NCI-H345 treated with DMSO at 0.1 percent for 48 hours (cell line): ENCODE data around the gene GLP1R.

Experiments
- DNase-seq: peaks from one replicate; lab custom pipeline; 2025; ENCODE audit not compliant: unreplicated experiment; lab: John Stamatoyannopoulos, UW

Gene GLP1R

GRCh38 chr6:39061588-39061987 is 13.0 kb downstream of the GLP1R start:
- DNase-seq: no peak

- no peak for DNase-seq
These were observed 13.6 kb downstream of the GLP1R start for GRCh38 chr6:39062014-39062740.

DNA sequence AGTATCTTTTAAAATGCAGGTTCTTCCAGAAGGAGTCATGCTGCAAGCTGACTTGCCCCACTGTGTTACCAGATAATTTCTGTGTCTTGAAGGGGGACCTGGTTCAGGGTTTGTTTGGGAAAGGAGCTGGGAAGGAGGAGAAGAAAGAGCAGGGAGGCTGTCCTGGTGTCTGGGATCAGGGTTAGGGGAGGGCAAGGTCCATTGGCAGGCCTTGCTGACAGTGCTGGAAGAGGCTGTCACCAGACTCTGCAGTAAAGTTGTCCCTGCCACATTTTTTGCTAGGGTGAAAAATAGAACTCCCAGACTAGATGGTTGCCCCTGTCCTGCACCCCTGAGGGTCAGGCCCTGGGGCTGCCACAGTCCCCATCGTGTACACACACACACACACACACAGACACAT is 14.9 kb downstream of the GLP1R start:
- DNase-seq: no peak

GRCh38 chr6:39065561-39065960 is 17.0 kb downstream of the GLP1R start:
- DNase-seq: no peak

DNA sequence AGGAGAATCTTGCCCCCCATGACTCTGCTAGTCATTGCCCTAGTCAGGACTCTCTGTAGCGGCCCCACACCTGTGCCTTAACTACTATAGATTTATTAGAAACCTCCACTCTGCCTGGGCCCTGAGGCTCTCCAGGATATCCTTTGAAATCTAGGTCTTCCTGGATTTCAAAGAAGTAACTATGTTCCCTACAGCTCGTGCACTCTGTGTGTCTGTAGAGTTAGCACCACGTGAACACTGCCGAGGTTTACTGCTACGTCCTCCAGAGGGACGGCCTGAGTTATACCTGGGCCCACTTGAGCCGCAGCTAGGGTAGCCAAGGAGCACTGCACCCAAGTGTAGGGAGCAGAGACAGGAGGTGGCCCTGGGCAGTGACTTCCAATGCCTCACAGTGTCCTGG is 19.8 kb downstream of the GLP1R start:
- DNase-seq: no peak

GRCh38 chr6:39072830-39073229 is 24.2 kb downstream of the GLP1R start:
- no peak for DNase-seq

GRCh38 chr6:39073471-39074355 is 25.1 kb downstream of the GLP1R start:
- no peak for DNase-seq

- no peak for DNase-seq
These were observed 25.9 kb downstream of the GLP1R start for GRCh38 chr6:39074486-39074885.

- DNase-seq: no peak
These were observed 26.6 kb downstream of the GLP1R start for GRCh38 chr6:39075010-39075686.

GRCh38 chr6:39075807-39076622 is 27.4 kb downstream of the GLP1R start:
- DNase-seq: no peak

DNA sequence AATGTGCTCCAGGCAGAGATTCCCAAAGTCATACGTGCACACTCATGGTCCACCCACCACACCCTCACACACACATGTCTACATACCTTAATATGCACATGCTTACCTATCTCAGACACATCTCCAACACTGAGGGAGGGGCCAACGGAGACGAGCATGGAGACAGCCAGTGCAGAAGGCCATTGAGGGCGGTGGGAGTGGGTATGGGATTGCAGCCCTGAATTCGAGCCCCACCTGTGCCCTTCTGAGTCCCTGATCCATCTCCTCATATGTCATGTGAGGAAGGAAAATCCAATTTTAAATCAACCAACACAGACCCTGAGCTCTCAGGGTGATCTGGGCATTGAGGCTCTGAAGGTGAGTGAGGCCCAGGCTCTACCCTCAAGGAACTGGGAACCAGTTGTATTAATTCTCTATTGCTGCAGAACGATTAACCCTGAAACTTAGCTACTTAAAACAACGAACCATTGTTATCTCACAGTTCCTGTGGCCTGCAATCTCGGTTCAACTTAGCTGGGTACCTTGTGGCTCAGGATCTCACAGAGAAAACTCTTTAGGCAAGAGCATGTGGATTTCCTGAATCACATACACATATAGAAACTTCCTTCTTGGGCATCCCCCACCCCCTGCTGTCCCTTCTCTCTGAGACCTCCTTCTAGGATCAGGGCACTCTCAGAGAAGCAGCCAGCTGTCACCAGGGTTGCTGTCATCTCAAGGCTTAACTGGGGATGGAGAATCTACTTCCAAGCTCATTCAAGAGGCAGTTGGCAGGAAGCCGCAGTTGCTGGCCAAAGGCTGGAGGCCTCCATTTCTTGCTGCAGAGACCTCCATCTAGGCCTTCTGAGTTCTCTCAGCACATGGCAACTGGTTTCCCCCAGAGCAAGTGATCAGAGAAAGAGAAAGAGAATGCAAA is 28.3 kb downstream of the GLP1R start:
- no peak for DNase-seq

GRCh38 chr6:39077882-39078594 is 29.5 kb downstream of the GLP1R start:
- DNase-seq: no peak

DNA sequence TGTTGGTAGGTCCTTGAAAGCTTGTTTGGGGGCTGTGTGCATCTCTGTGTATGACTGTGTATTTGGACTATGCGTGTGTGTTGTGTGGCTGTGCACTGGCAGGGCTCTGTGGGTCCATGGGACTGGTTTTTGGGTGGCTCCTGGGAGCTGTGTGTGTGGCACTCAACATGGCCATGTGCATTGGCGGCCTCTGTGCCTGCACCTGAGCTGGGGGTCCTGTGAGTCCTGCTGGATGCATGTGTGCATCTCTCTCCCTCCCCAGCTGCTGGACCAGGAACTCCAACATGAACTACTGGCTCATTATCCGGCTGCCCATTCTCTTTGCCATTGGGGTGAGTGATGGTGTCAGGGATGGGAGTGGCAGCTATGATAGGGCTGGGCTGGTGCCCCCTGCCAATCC is 30.1 kb downstream of the GLP1R start:
- DNase-seq: no peak

- no peak for DNase-seq
These were observed 30.9 kb downstream of the GLP1R start for GRCh38 chr6:39079197-39080125.

DNA sequence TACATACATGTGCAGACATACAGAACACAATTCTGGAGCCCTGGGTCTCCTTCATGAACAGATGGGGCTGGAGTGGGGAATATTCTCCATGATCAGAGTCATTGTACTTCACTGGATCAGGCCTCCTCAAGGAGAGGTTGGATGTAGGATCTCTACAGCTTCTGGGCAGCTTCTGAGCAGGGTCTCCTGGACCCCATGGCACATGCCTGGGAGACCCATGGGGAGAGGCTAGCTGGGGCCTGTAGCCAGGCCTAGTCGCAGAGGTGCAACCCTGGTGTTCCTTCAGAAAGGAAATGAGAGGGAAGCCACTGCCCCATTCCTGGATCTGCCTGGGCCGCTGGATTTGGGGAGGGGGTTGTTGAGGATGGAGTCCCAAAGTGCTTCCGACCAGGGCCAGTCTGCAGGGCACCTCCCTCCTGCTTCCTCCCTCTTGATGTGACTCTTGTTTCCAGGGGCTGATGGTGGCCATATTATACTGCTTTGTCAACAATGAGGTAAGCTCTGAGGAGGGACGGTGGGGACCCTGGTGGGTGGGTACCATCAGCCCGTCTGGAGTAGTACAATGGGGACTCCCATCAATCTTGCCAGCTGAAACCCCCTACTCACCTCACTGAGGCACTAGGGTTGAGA is 31.8 kb downstream of the GLP1R start:
- no peak for DNase-seq

DNA sequence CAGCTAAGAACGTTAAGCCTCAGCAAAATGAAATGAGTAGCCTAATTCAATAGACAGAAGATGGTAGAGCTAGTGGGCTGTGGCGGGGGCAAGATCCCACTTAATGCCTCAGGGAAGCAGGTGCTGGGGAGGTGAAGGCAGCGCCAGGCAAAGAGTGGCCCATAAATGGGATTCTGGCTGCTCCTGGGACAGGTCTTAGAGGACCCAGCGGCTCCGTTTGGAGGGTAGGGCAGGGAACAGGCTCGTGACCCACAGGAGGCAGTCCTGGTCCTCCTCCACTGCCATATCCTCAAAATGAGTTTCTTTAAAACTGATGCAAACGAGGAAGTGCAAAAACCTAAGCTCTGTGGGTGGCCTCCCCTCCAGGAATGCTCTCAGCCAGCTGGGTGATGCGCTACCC is 33.7 kb downstream of the GLP1R start:
- no peak for DNase-seq

GRCh38 chr6:39083231-39083634 is 34.7 kb downstream of the GLP1R start:
- DNase-seq: no peak

DNA sequence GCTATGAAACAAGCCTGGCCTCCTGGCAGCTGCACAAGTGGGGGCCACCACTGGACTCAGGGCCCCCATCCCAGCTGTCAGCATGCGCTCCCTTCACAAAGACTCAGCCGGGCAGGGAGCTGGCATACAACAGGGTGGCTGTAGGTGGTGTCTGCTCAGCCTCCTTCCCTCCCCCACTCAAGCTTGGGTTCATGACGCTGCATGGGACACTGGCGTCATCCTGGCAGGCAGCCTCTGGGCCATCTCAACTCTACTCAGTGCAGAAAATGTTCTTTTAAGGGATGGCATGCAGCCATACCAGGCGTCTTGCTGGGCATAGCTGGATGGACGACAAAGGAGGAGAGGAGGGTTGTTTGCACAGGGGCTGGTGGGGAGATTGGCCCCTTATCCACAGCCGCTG is 35.9 kb downstream of the GLP1R start:
- no peak for DNase-seq
